Keratinocyte (primary cell): ENCODE results near the gene TNNI3.

ENCODE experiments used
- CTCF ChIP-seq, 3 experiments: IDR thresholded peaks in 1 of 3; conservative IDR thresholded peaks in 1 of 3; optimal IDR thresholded peaks in 1 of 3; 2 replicates in 2 of 3; 3 replicates in 1 of 3; pipeline versions ENCODE3 to v1.5.1; 2011; ENCODE audit warnings: low read length in 3 of 3, mild to moderate bottlenecking in 3 of 3, moderate library complexity in 2 of 3, control low read depth in 1 of 3, inconsistent platforms in 1 of 3; ENCODE audit not compliant: insufficient read depth in 2 of 3; ENCODE audit errors: extremely low read depth in 1 of 3
- EZH2 ChIP-seq: IDR thresholded peaks from one replicate; pipeline ENCODE4 v1.6.1; 2012; ENCODE audit warnings: inconsistent platforms, mild to moderate bottlenecking, low read length, moderate library complexity

- TF ChIP-seq CTCF (optimal IDR thresholded peaks at IDR 0.05 in 1 of 3, IDR thresholded peaks at IDR 0.05 in 1 of 3, conservative IDR thresholded peaks at IDR 0.05 in 1 of 3; ENCODE audit: extremely low read depth in 1 of 3, insufficient read depth in 2 of 3, low read length in 3 of 3) (no peak), EZH2 (no peak)
Observed at GRCh38 chr19:55179606-55180484, 22.3 kb upstream of the TNNI3 start, which contains the start of gene SYT5.
